ENCODE data around the gene TBCD.
A peak's percentile ranks its signal among the peaks of the same experiment; 100 is the strongest.

The TBCD gene

GRCh38 chr17:82723169-82723807, 28.6 kb upstream of the TBCD start:
- H3K27me3 ChIP-seq = no peaks in the 10 kb centered on the region
- TF ChIP-seq CTCF (IDR thresholded peaks at IDR 0.05; ENCODE audit: low read depth, low read length) = no peak
- peaks cover 20% of the 10 kb centered on the region for H3K36me3 ChIP-seq
- no peak for DNase-seq
- no peaks in the 10 kb centered on the region for H3K4me1 ChIP-seq
- H3K4me3 ChIP-seq (ENCODE audit: low read depth, low read length) = no peak overlapping the region
- H3K9me3 ChIP-seq = no peaks in the 10 kb centered on the region

DNA sequence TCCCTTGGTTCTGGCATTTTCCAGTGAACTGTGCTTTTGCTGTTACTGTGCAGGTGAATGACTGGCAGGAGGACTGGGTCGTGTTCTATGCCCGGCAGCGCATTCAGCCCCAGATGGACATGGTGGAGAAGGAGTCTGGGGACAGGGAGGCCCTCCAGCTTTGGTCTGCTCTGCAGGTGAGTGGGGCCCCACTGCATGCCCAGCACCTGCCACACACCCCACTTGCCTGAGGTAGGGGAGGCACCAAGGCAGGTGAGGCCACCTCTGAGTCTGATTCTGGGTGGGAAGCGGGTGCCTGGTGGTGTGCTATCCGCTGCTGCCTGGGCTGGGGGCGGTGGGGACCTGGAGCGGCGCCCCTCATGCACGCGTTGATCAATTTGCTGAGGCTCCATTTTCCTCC, 25.4 kb upstream of the TBCD start:
- H3K9me3 ChIP-seq = no peaks in the 10 kb centered on the region
- H3K36me3 ChIP-seq = peaks cover 9% of the 10 kb centered on the region; the same call in 1 of the 2 replicates
- H3K4me3 ChIP-seq (ENCODE audit: low read depth, low read length) = no peak overlapping the region
- no peaks in the 10 kb centered on the region for H3K4me1 ChIP-seq
- no peak for DNase-seq
- H3K27me3 ChIP-seq = no peaks in the 10 kb centered on the region
- TF ChIP-seq CTCF (IDR thresholded peaks at IDR 0.05; ENCODE audit: low read depth, low read length) = no peak

DNA sequence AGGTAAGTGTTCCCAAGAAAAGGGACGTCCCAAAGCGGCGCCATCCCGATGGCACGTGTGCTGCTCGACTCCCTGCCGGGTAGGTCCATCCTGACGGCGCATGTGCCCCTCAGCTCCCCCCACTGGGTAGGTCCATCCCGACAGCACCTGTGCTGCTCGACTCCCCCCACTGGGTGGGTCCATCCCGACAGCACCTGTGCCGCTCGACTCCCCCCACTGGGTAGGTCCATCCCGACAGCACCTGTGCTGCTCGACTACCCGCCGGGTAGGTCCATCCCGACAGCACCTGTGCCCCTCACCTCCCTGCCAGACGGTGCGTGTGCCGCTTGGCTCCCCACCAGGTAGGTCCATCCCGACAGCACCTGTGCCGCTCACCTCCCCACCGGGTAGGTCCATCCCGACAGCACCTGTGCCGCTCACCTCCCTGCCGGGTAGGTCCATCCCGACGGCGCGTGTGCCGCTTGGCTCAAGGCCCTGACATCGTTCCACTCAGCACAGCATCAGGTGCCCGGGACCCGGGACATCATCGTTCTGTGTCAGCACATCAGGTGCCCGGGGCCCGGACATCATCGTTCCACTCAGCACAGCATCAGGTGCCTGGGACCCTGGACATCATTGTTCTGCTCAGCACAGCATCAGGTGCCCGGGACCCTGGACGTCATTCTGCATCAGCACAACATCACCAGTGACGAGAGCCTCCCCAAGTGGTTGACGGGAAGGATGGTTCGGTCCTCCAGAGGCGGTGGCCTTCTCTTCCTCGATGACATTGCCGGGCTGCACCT, 22.2 kb upstream of the TBCD start:
- Histone ChIP-seq H3K27me3 (no peaks in the 10 kb centered on the region), H3K9me3 (no peaks in the 10 kb centered on the region), H3K36me3 (peaks cover 6% of the 10 kb centered on the region; the same call in 1 of the 2 replicates), H3K4me3 (ENCODE audit: low read depth, low read length) (no peak overlapping the region), H3K4me1 (no peaks in the 10 kb centered on the region)
- TF ChIP-seq CTCF (IDR thresholded peaks at IDR 0.05; ENCODE audit: low read depth, low read length) = no peak
- DNase-seq = no peak

GRCh38 chr17:82732118-82732743, 19.6 kb upstream of the TBCD start:
- H3K9me3 ChIP-seq = no peaks in the 10 kb centered on the region
- no peaks in the 10 kb centered on the region for H3K4me1 ChIP-seq
- no peak for TF ChIP-seq CTCF (IDR thresholded peaks at IDR 0.05; ENCODE audit: low read depth, low read length)
- no peak for DNase-seq
- H3K4me3 ChIP-seq (ENCODE audit: low read depth, low read length) = no peak overlapping the region
- no peaks in the 10 kb centered on the region for H3K27me3 ChIP-seq
- H3K36me3 ChIP-seq = no peaks in the 10 kb centered on the region

GRCh38 chr17:82734987-82735866, 16.6 kb upstream of the TBCD start, which contains the start of gene FN3K:
TSS of gene FN3K (plus strand) at chr17:82735615. CDS start at chr17:82735637, 22 bp downstream.
- H3K4me1 ChIP-seq = no peaks in the 10 kb centered on the region
- H3K36me3 ChIP-seq = no peaks in the 10 kb centered on the region
- DNase-seq = peak; percentile 63
- no peaks in the 10 kb centered on the region for H3K27me3 ChIP-seq
- H3K9me3 ChIP-seq = no peaks in the 10 kb centered on the region
- peak within 1 kb of the TSS; percentile 58 for H3K4me3 ChIP-seq (ENCODE audit: low read depth, low read length)
- TF ChIP-seq CTCF (IDR thresholded peaks at IDR 0.05; ENCODE audit: low read depth, low read length) = no peak
